Measurements from ENCODE around the gene PCDHGA11.

DNA sequence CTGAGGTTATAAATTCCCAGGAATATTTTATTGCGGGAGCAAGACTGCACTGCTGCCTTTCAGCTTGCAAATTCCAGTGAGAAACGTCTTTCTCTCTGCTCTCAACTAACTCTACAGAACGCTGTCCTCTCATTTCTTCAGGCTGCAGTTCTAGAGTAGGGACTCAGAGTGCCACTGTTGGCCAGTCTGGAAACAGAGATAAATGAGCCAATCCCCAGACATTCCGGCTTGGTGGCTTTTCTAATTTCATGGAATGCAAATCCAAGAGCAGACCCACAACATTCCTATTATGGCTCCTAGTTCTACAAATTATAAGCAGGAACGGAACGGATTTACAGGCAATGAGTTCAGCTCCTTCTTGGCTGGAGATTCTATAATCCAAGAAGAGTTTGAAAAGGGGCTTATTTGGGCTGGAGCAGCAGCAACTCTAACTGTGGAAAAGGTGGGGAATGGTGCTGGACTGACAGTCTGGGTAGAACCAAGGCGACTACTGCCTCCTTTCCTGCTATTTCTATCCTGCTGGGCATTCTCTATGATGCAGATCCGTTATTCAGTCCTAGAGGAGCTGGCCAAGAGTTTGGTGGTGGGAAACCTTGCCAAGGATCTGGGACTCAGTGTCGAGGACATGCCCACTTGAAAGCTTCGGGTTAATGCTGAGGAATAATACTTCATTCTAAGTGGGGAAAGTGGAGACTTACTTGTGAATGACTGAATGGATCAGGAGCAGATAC is 18.7 kb downstream of the PCDHGA11 start:
- no peak for TF ChIP-seq MAX (IDR thresholded peaks at IDR 0.05; ENCODE audit: low read depth, low read length)
- TF ChIP-seq GABPA (IDR thresholded peaks at IDR 0.05; ENCODE audit: low read depth), result no peak
- TF ChIP-seq, protein P1, sequence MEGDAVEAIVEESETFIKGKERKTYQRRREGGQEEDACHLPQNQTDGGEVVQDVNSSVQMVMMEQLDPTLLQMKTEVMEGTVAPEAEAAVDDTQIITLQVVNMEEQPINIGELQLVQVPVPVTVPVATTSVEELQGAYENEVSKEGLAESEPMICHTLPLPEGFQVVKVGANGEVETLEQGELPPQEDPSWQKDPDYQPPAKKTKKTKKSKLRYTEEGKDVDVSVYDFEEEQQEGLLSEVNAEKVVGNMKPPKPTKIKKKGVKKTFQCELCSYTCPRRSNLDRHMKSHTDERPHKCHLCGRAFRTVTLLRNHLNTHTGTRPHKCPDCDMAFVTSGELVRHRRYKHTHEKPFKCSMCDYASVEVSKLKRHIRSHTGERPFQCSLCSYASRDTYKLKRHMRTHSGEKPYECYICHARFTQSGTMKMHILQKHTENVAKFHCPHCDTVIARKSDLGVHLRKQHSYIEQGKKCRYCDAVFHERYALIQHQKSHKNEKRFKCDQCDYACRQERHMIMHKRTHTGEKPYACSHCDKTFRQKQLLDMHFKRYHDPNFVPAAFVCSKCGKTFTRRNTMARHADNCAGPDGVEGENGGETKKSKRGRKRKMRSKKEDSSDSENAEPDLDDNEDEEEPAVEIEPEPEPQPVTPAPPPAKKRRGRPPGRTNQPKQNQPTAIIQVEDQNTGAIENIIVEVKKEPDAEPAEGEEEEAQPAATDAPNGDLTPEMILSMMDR (IDR thresholded peaks at IDR 0.05 in 2 of 3, conservative IDR thresholded peaks at IDR 0.05 in 1 of 3; ENCODE audit: control insufficient read depth in 2 of 3, extremely low read depth in 1 of 3, insufficient read depth in 1 of 3, low read depth in 3 of 3, low read length in 3 of 3), result no peak
- TF ChIP-seq BRCA1 (IDR thresholded peaks at IDR 0.05; ENCODE audit: low read depth, low read length), result no peak
- TF ChIP-seq ZNF274 (IDR thresholded peaks at IDR 0.05; ENCODE audit: insufficient read depth, insufficient read length), result no peak
- TF ChIP-seq CHD2 (IDR thresholded peaks at IDR 0.05; ENCODE audit: borderline replicate concordance, low read depth, low read length), result no peak
- no peak for TF ChIP-seq ZNF384 (IDR thresholded peaks at IDR 0.05; ENCODE audit: borderline replicate concordance, low read depth, low read length)
